C4-2B (cell line): ENCODE data around the gene INSR.
A peak's percentile ranks its signal among the peaks of the same experiment; 100 is the strongest.

Experiments used
- H3K27ac ChIP-seq: fragments of 450-650 bp; 2 replicates; pipeline ENCODE4 v1.5.1; 2017
- CTCF ChIP-seq: fragments of 450-650 bp; conservative IDR thresholded peaks from 2 replicates; pipeline ENCODE4 v1.5.1; 2017; ENCODE audit warnings: mild to moderate bottlenecking
- ZFX ChIP-seq: fragments of 450-650 bp; IDR thresholded peaks from 2 replicates; pipeline ENCODE4 v1.6.1; 2017

Gene INSR

GRCh38 chr19:7292950-7293761 is 1.1 kb downstream of the INSR start:
- peak overlapping the region; percentile 73 for H3K27ac ChIP-seq
- TF ChIP-seq ZFX (no peak), CTCF (no peak)

- H3K27ac ChIP-seq, result no peak overlapping the region
- TF ChIP-seq CTCF (no peak), ZFX (no peak)
These were observed 1.8 kb downstream of the INSR start for GRCh38 chr19:7292352-7292949.

GRCh38 chr19:7288977-7289376 is 5.2 kb downstream of the INSR start:
- no peak overlapping the region for H3K27ac ChIP-seq
- no peak for TF ChIP-seq ZFX
- no peak for TF ChIP-seq CTCF

- TF ChIP-seq ZFX (no peak), CTCF (no peak)
- no peak overlapping the region for H3K27ac ChIP-seq
These were observed 6.1 kb downstream of the INSR start for GRCh38 chr19:7288131-7288530.

GRCh38 chr19:7287722-7288121 is 6.5 kb downstream of the INSR start:
- H3K27ac ChIP-seq, result no peak overlapping the region
- TF ChIP-seq ZFX, result no peak
- TF ChIP-seq CTCF, result no peak

- no peak overlapping the region for H3K27ac ChIP-seq
- TF ChIP-seq CTCF, result no peak
- TF ChIP-seq ZFX, result no peak
These were observed 13.1 kb downstream of the INSR start for GRCh38 chr19:7280940-7281666.
